Activated CD8-positive, alpha-beta memory T cell treated with anti-CD3 and anti-CD28 coated beads for 36 hours (primary cell): ENCODE results near the gene RILPL2. TPM values are rescaled to one million over a fixed set of nuclear protein-coding genes. Genes with fewer than 3 reads are reported as not detected.
"Not testable (repeated sequence)": the region's sequence is repeated elsewhere in the genome, so short reads cannot be mapped to it uniquely, and the experiment has no call there.

Experiments used
- CTCF ChIA-PET: fragments of 350-600 bp; sonication (Branson Sonifier 250); formaldehyde crosslinking; loops from one replicate; lab custom pipeline; 2021; ENCODE audit warnings: antibody characterized with exemption; lab: Charles Lee
- POLR2A ChIA-PET: fragments of 350-600 bp; sonication (Branson Sonifier 250); formaldehyde crosslinking; loops from one replicate; lab custom pipeline; 2021; ENCODE audit warnings: antibody characterized with exemption; lab: Charles Lee
- total RNA-seq, 2 experiments: library from RNA; stranded (reverse); gene quantifications; one replicate each; pipeline ENCODE4 v1.2.3, GENCODE V29; 2021

Gene RILPL2, protein sequence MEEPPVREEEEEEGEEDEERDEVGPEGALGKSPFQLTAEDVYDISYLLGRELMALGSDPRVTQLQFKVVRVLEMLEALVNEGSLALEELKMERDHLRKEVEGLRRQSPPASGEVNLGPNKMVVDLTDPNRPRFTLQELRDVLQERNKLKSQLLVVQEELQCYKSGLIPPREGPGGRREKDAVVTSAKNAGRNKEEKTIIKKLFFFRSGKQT
- total RNA-seq: 10 to 100 TPM; 23.8 to 24.3 TPM

DNA sequence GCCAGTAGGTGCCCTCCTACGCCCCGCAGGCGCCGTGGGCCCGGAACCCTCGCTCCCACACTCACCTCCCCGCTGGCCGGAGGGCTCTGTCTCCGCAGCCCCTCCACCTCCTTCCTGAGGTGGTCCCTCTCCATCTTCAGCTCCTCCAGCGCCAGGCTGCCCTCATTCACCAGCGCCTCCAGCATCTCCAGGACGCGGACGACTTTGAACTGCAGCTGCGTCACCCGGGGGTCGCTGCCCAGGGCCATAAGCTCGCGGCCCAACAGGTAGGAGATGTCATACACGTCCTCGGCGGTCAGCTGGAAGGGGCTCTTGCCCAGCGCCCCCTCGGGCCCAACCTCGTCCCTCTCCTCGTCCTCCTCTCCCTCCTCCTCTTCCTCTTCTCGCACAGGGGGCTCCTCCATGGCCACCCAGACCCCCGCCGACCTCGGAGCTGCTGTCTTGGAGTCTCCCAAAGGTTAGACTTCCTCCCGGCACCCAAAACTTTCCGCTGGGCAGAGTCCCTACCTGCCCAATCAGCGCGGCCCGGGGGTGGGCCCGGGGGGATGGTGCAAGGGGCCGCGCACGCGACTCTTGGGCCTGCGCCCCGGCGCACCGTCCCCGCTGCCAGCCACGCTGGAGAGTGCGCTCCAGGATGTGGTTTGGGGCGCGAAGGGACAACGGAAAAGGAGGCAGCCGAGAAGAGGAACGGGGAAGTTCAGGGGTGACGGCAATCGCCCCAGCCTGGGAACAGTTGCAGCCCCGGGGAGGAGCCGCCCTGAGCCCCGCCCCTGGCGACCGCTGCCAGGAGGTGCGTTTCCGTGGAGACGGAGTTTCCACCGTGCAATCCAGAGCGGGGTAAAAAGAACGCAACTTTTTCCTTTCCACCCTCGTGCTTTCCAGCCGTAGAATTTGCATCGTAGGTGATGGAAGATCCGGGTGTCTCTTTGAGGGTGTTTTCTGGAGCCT lies at the start of gene RILPL2:
Gene RILPL2 (minus strand): TSS at position 668 of the 948 bp plus-strand sequence. CDS start 264 bp downstream, at position 404.
- ChIA-PET CTCF (interaction anchor here (0.6 to 2.5 kb wide), 5 partner anchors 8 to 71 kb away, joined by 3 to 9 read pairs (median 3); partner anchors contain the start of gene SBNO1), POLR2A (interaction anchor here (0.5 to 2.5 kb wide), 5 partner anchors 12 to 204 kb away, joined by 3 to 16 read pairs (median 6); partner anchors contain the start of genes MPHOSPH9 and MTRFR)

- POLR2A ChIA-PET: no interaction called here
- CTCF ChIA-PET: no interaction called here
Observed at GRCh38 chr12:123485756-123486155, 49.3 kb upstream of the RILPL2 start.

DNA sequence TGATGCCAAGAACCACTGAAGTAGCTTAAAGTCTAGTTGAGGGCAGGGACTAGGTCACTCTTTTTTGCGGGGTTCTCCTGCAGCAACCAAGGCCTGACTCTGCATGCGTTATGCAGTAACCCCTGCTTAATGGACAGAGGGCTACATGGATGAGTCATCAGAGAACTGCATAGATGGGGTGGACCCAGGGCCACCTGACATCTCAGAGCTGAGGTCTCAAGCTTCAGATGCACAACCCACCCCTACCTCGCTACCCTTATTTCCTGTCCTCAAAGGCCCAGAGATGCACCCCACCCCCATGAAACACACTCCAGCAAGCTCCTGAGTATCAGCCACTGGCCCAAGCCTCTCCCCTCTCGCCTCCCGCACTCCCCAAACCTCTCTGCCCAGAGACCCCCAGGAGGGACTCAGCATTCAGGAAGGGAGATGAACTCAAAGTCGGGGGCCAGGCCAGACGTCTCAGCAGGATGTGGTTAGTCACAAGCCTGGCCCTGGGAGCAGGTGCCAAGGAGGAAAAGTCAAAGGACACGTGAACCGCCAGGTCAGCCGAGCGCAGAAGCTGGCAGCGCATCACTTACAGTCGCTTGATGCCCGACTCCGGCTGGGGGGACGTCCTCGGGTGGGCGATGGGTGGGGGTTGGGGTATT lies 47.2 kb upstream of the RILPL2 start:
- ChIA-PET CTCF (interaction anchor here (1.0 kb wide), 1 partner anchor 30 kb away, joined by 3 read pairs; no protein-coding TSS in a partner anchor), POLR2A (no interaction called here)

- ChIA-PET POLR2A (no interaction called here), CTCF (interaction anchor here (1.0 kb wide), 1 partner anchor 31 kb away, joined by 3 read pairs; no protein-coding TSS in a partner anchor)
Observed at GRCh38 chr12:123482876-123483275, 46.4 kb upstream of the RILPL2 start.

DNA sequence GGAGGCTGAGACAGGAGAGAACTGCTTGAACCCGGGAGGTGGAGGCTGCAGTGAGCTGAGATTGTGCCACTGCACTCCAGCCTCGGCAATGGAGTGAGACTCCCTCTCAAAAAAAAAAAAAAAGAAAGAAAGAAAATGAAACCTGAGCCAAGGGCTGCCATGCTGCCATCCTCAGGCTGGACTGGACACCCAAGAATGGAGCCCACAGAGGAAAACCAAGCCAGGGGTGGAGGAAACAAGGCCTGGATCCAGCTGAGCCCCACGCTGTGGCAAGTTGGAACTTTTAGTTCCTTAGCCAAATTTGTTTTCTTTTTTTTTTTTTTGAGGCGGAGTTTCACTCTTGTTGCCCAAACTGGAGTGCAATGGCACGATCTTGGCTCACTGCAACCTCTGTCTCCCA lies 44.8 kb upstream of the RILPL2 start:
- POLR2A ChIA-PET: not testable (repeated sequence)
- CTCF ChIA-PET: interaction anchor here (0.5 kb wide), 1 partner anchor 19 kb away, joined by 6 read pairs; no protein-coding TSS in a partner anchor

DNA sequence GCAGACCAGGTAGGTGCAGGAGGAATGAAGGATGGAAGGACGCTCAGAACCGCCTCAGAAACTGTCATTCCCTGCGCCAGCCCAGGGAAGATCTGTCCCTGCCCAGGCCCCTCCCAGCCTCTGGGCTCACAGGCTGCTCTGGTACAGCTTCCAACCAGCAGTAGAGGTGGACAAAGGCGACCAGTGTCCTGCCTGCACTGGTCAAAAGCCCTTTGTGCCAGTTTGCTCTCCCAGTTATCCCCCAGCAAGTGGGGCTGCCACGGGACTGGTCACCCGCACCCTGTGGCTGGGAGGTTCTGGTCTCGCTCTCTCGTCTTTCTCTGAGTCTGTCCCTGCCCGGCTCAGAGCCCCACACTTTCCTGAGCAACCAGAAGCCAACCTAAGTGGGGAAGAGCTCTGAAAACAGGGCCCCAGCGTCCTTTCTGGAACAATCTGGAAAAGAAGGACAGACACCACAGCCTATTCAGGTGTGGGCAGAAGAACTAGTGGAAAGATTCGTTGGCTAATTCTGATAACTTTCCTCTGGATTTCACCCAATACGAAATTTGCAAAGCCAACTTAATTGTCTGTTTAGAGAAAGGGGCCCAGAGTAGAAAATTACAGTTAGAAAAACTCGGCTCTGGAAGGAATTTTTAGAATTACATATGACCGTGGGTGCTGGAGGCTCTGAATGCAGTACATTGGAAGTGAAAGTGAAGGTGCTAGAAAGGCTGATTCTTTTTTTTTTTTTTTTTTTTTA lies 43.1 kb upstream of the RILPL2 start:
- CTCF ChIA-PET: no interaction called here
- POLR2A ChIA-PET: no interaction called here

- CTCF ChIA-PET: no interaction called here
- POLR2A ChIA-PET: no interaction called here
Observed at GRCh38 chr12:123478762-123479161, 42.3 kb upstream of the RILPL2 start.

GRCh38 chr12:123478069-123478468 lies 41.6 kb upstream of the RILPL2 start:
- POLR2A ChIA-PET: interaction anchor here (0.7 kb wide), 1 partner anchor 461 kb away, joined by 7 read pairs; no protein-coding TSS in a partner anchor

GRCh38 chr12:123475246-123475703 lies 38.8 kb upstream of the RILPL2 start:
- ChIA-PET CTCF (no interaction called here), POLR2A (no interaction called here)

More at GRCh38 chr12:123478069-123478468, 41.6 kb upstream of the RILPL2 start:
- CTCF ChIA-PET: no interaction called here

DNA sequence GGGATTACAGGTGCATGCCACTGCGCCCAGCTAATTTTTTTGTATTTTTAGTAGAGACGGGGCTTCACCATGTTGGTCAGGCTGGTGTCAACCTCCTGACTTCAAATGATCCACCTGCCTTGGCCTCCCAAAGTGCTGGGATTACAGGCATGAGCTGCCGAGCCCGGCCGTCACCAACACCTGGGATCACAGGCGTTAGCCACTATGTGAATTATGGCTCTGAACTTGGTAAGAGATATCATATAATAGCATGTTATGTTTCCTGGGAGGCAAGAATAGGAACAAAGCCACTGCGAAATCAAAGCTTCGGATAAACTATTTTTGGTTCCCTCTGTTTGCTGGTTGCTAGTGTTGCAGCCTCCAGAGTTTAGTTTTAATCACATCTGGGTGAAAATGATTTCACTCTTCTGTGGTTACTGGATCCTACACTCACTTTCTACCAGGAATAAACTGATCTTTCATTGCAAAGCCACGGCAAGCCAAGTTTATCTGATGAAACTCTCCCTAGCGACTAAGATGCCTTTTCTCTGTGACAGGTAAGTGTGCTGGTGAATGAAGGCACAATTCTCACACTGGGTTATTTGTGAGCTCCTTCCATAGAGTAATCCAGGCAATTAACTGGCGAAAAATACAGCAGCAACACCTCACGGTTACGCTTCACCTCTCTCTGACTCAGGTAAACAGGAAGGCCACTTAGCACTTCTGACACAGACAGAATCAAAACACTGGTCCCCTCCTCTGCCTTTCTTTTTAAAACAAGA lies 38.2 kb upstream of the RILPL2 start:
- CTCF ChIA-PET: no interaction called here
- POLR2A ChIA-PET: no interaction called here

DNA sequence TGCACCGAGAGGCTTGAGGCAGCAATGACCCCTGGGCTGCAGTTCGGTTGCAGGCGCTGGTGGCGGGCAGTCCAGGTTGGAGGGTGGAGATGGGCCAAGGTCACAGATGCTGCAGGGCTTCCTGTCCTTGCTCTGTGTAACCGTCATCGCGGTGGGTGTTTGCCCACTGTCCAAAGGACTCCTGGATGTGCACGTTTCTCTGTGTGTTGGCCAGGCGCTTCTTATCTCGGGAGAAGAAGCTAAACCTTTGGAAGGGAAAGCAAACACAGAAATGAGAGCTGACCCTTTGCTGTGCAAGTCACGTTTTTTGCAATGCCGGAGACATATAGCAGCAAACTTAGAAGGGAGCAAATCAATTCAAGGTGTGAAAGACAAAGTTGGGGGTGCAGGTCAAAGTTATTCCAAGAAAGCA lies 36.0 kb upstream of the RILPL2 start:
- ChIA-PET CTCF (interaction anchor here (0.6 to 1.0 kb wide), 2 partner anchors 31 to 159 kb away, joined by 3 read pairs; no protein-coding TSS in a partner anchor), POLR2A (no interaction called here)

GRCh38 chr12:123471374-123472068 lies 35.0 kb upstream of the RILPL2 start:
- CTCF ChIA-PET: no interaction called here
- POLR2A ChIA-PET: no interaction called here

- ChIA-PET CTCF (no interaction called here), POLR2A (no interaction called here)
Observed at GRCh38 chr12:123469978-123470377, 33.5 kb upstream of the RILPL2 start.

DNA sequence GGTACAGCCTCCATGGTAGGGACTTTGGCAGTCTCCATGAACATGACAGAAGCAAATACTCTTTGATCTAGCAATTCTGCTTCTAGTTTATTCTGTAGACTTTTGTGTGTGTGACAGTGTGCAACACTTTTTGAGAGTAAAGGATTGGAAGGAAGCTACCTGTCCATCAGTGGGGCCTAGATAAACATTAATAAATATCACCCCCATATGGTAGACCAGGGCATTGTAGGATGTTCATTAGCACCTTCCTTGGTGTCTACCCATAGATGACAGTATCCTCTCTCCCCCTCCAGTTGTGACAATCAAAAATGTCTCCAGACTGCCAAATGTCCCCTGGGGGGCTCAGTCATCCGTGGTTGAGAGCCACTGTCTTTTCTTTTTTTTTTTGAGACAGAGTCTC lies 32.3 kb upstream of the RILPL2 start:
- CTCF ChIA-PET: interaction anchor here (0.6 to 1.6 kb wide), 2 partner anchors 21 to 42 kb away, joined by 4 read pairs; no protein-coding TSS in a partner anchor
- POLR2A ChIA-PET: no interaction called here

GRCh38 chr12:123465084-123465483 lies 28.6 kb upstream of the RILPL2 start:
- ChIA-PET POLR2A (no interaction called here), CTCF (no interaction called here)

DNA sequence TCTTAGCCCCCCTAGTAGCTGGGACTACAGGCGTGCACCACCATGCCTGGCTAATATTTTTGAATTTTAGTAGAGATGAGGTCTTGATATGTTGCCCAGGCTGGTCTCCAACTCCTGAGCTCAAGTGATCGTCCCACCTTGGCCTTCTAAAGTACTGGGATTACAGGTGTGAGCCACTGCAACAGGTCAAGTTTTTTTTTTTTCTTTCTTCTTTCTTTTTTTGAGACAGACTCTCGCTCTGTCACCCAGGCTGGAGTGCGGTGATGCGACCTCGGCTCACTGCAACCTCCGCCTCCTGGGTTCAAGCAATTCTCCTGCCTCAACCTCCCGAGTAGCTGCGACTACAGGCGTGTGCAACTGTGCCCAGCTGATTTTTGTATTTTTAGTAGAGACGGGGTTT lies 26.7 kb upstream of the RILPL2 start:
- CTCF ChIA-PET: not testable (repeated sequence)

More for the DNA sequence above, 26.7 kb upstream of the RILPL2 start:
- POLR2A ChIA-PET: interaction anchor here (0.7 kb wide), 1 partner anchor 80 kb away, joined by 5 read pairs; no protein-coding TSS in a partner anchor
